Panc1 (cell line): Measurements from ENCODE around the gene PUDP. TPM values are rescaled to one million over a fixed set of nuclear protein-coding genes. Genes with fewer than 3 reads are reported as not detected.

ENCODE experiments used
- ATAC-seq: fragments of 200-7000 bp; cut with Tn5 transposase; 2 replicates; pipeline ENCODE4 v1.9.1; 2020; ENCODE audit warnings: mild to moderate bottlenecking, moderate library complexity
- BruUV-seq: library from RNA; stranded (reverse); fragments of 400-500 nt; replicated peaks from 2 replicates; lab custom pipeline; 2021; lab: Mats Ljungman, UMichigan
- CTCF ChIA-PET: fragments of 300-600 bp; sonication (Branson Sonifier 250); formaldehyde crosslinking; loops from one replicate; lab custom pipeline; 2022; ENCODE audit warnings: antibody characterized with exemption; lab: Charles Lee
- POLR2A ChIA-PET: fragments of 300-600 bp; sonication (Branson Sonifier 250); formaldehyde crosslinking; loops from one replicate; lab custom pipeline; 2022; ENCODE audit warnings: antibody characterized with exemption; lab: Charles Lee
- DNase-seq: peaks from one replicate; pipeline ENCODE4 v3.0.0-alpha.2; 2010; ENCODE audit warnings: low read depth, low spot score
- H3K27ac ChIP-seq: 2 replicates; pipeline ENCODE4 v1.5.1; 2011; ENCODE audit warnings: mild to moderate bottlenecking, low read length, inconsistent platforms
- H3K27me3 ChIP-seq: fragments of 200-500 bp; sonication (Bioruptor generic); 2 replicates; pipeline ENCODE4 v1.6.0; 2014; ENCODE audit warnings: low read length, inconsistent platforms; ENCODE audit not compliant: control insufficient read depth, insufficient read depth
- H3K36me3 ChIP-seq: fragments of 200-500 bp; sonication (Bioruptor generic); 2 replicates; pipeline ENCODE4 v1.5.1; 2014; ENCODE audit warnings: inconsistent platforms, mild to moderate bottlenecking, low read length, moderate library complexity; ENCODE audit not compliant: control insufficient read depth, insufficient read depth
- H3K4me1 ChIP-seq: 2 replicates; pipeline ENCODE4 v1.5.1; 2011; ENCODE audit warnings: inconsistent platforms, mild to moderate bottlenecking, low read length, moderate library complexity; ENCODE audit not compliant: control insufficient read depth, insufficient read depth
- H3K4me3 ChIP-seq, 2 experiments: 2 replicates each; pipeline ENCODE4 v1.5.1; 2011 to 2012; ENCODE audit warnings: low read depth in 2 of 2, low read length in 2 of 2, mild to moderate bottlenecking in 2 of 2, inconsistent platforms in 1 of 2, moderate library complexity in 1 of 2
- H3K9me3 ChIP-seq: fragments of 200-500 bp; sonication (Bioruptor generic); 2 replicates; pipeline ENCODE4 v1.5.1; 2014; ENCODE audit warnings: low read depth, mild to moderate bottlenecking, inconsistent platforms, low read length, moderate library complexity; ENCODE audit not compliant: control insufficient read depth, insufficient read depth
- POLR2AphosphoS5 ChIP-seq: IDR thresholded peaks from 2 replicates; pipeline ENCODE4 v1.6.1; 2012; ENCODE audit warnings: mild to moderate bottlenecking, low read depth, low read length, moderate library complexity
- SIN3A ChIP-seq: IDR thresholded peaks from 2 replicates; pipeline ENCODE4 v1.6.1; 2012; ENCODE audit warnings: low read depth, mild to moderate bottlenecking, low read length, moderate library complexity, borderline replicate concordance; ENCODE audit not compliant: insufficient read depth
- TCF7L2 ChIP-seq: IDR thresholded peaks from 2 replicates; pipeline ENCODE4 v1.6.1; 2011; ENCODE audit warnings: mild to moderate bottlenecking, low read depth, low read length, inconsistent platforms
- in situ Hi-C: cut with HindIII; loops from 2 replicates; pipeline ENCODE4 v1.10.0; 2016; ENCODE audit warnings: low sequenced_read_pairs, low pct_unique_long_range_greater_than_20kb
- intact Hi-C: fragments of 100-400 bp; cut with micrococcal nuclease; formaldehyde crosslinking; loops from one replicate; pipeline ENCODE4 v1.10.0; 2022; ENCODE audit not compliant: unreplicated experiment
- total RNA-seq: library from RNA; stranded (reverse); gene quantifications from one replicate; pipeline ENCODE4 v1.2.1, GENCODE V29; 2021; ENCODE audit not compliant: unreplicated experiment
- TF ChIP-seq, protein P1 (sequence below), 2 experiments: IDR thresholded peaks; 2 replicates each; pipeline ENCODE4 v1.6.1; 2011 to 2012; ENCODE audit warnings: low read depth in 2 of 2, control low read depth in 1 of 2, low read length in 1 of 2, mild to moderate bottlenecking in 1 of 2, moderate library complexity in 1 of 2; ENCODE audit not compliant: insufficient read depth in 1 of 2
- TF ChIP-seq, protein P2 (sequence below): fragments of 450-650 bp; IDR thresholded peaks from 2 replicates; pipeline ENCODE4 v1.5.1; 2017; ENCODE audit warnings: mild to moderate bottlenecking

PUDP gene
- total RNA-seq, 1 experiment from 2014 or later = 14.2 TPM

- DNase-seq (no peak), ATAC-seq (no peak)
- CTCF ChIA-PET = interaction anchor here (0.6 kb wide), 1 partner anchor 9 kb away, joined by 4 read pairs; no protein-coding TSS in a partner anchor
- H3K9me3 ChIP-seq = no peaks in the 10 kb centered on the region
- POLR2A ChIA-PET = no interaction called here
- no peaks in the 10 kb centered on the region for H3K27me3 ChIP-seq
- no peaks in the 10 kb centered on the region for H3K4me1 ChIP-seq
- TF ChIP-seq TCF7L2 = no peak
- no peak for TF ChIP-seq SIN3A
- TF ChIP-seq, protein P1, sequence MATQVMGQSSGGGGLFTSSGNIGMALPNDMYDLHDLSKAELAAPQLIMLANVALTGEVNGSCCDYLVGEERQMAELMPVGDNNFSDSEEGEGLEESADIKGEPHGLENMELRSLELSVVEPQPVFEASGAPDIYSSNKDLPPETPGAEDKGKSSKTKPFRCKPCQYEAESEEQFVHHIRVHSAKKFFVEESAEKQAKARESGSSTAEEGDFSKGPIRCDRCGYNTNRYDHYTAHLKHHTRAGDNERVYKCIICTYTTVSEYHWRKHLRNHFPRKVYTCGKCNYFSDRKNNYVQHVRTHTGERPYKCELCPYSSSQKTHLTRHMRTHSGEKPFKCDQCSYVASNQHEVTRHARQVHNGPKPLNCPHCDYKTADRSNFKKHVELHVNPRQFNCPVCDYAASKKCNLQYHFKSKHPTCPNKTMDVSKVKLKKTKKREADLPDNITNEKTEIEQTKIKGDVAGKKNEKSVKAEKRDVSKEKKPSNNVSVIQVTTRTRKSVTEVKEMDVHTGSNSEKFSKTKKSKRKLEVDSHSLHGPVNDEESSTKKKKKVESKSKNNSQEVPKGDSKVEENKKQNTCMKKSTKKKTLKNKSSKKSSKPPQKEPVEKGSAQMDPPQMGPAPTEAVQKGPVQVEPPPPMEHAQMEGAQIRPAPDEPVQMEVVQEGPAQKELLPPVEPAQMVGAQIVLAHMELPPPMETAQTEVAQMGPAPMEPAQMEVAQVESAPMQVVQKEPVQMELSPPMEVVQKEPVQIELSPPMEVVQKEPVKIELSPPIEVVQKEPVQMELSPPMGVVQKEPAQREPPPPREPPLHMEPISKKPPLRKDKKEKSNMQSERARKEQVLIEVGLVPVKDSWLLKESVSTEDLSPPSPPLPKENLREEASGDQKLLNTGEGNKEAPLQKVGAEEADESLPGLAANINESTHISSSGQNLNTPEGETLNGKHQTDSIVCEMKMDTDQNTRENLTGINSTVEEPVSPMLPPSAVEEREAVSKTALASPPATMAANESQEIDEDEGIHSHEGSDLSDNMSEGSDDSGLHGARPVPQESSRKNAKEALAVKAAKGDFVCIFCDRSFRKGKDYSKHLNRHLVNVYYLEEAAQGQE (IDR thresholded peaks at IDR 0.05; ENCODE audit: insufficient read depth in 1 of 2, low read depth in 2 of 2, low read length in 1 of 2) = no peak
- TF ChIP-seq, protein P2, sequence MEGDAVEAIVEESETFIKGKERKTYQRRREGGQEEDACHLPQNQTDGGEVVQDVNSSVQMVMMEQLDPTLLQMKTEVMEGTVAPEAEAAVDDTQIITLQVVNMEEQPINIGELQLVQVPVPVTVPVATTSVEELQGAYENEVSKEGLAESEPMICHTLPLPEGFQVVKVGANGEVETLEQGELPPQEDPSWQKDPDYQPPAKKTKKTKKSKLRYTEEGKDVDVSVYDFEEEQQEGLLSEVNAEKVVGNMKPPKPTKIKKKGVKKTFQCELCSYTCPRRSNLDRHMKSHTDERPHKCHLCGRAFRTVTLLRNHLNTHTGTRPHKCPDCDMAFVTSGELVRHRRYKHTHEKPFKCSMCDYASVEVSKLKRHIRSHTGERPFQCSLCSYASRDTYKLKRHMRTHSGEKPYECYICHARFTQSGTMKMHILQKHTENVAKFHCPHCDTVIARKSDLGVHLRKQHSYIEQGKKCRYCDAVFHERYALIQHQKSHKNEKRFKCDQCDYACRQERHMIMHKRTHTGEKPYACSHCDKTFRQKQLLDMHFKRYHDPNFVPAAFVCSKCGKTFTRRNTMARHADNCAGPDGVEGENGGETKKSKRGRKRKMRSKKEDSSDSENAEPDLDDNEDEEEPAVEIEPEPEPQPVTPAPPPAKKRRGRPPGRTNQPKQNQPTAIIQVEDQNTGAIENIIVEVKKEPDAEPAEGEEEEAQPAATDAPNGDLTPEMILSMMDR = no peak
- no peak for TF ChIP-seq POLR2AphosphoS5
- no peak overlapping the region for H3K4me3 ChIP-seq
- BruUV-seq = no TSS peak
- intact Hi-C loops = no loop called here
- no peak overlapping the region for H3K27ac ChIP-seq
- in situ Hi-C loops = no loop called here
- H3K36me3 ChIP-seq = no peaks in the 10 kb centered on the region
Observed at GRCh38 chrX:7060444-7060843, 87.5 kb downstream of the PUDP start.

- ATAC-seq = no peak
- Histone ChIP-seq H3K36me3 (no peaks in the 10 kb centered on the region), H3K9me3 (no peaks in the 10 kb centered on the region), H3K4me1 (no peaks in the 10 kb centered on the region), H3K27ac (no peak overlapping the region), H3K4me3 (no peak overlapping the region), H3K27me3 (no peaks in the 10 kb centered on the region)
- DNase-seq = no peak
- ChIA-PET POLR2A (no interaction called here), CTCF (interaction anchor here (0.6 kb wide), 1 partner anchor 8 kb away, joined by 4 read pairs; no protein-coding TSS in a partner anchor)
- no TSS peak for BruUV-seq
- in situ Hi-C loops (no loop called here), intact Hi-C loops (no loop called here)
- TF ChIP-seq, protein P2 = no peak
- TF ChIP-seq POLR2AphosphoS5 (no peak), SIN3A (no peak)
Observed at GRCh38 chrX:7059859-7060258, 88.1 kb downstream of the PUDP start.
